Activated T-cell treated with anti-CD3 and anti-CD28 coated beads for 4 hours (primary cell): ENCODE measurements around the gene DENND4A.

ENCODE experiments used
- DNase-seq: peaks from one replicate; pipeline ENCODE4 v3.0.0-alpha.2; 2020

DENND4A gene

GRCh38 chr15:65659502-65660052 is 132.5 kb downstream of the DENND4A start:
- DNase-seq, result no peak

GRCh38 chr15:65655457-65655856 is 136.6 kb downstream of the DENND4A start:
- DNase-seq, result no peak

- DNase-seq, result no peak
Measured at GRCh38 chr15:65655026-65655425, 137.1 kb downstream of the DENND4A start.

- DNase-seq, result no peak
Measured at GRCh38 chr15:65653801-65654521, 138.1 kb downstream of the DENND4A start.

GRCh38 chr15:65653341-65653740 is 138.8 kb downstream of the DENND4A start:
- no peak for DNase-seq

- no peak for DNase-seq
Measured at GRCh38 chr15:65651831-65652749, 140.0 kb downstream of the DENND4A start.

GRCh38 chr15:65651042-65651322 is 141.1 kb downstream of the DENND4A start:
- DNase-seq, result no peak

- no peak for DNase-seq
Measured at GRCh38 chr15:65650312-65651041, 141.6 kb downstream of the DENND4A start.

GRCh38 chr15:65646486-65646885 is 145.6 kb downstream of the DENND4A start:
- no peak for DNase-seq

GRCh38 chr15:65645392-65645791 is 146.7 kb downstream of the DENND4A start:
- no peak for DNase-seq

GRCh38 chr15:65644282-65644681 is 147.8 kb downstream of the DENND4A start:
- DNase-seq, result no peak

- no peak for DNase-seq
Measured at GRCh38 chr15:65642594-65642993, 149.5 kb downstream of the DENND4A start.

- DNase-seq, result no peak
Measured at GRCh38 chr15:65641768-65642475, 150.2 kb downstream of the DENND4A start.

- DNase-seq, result no peak
Measured at GRCh38 chr15:65639509-65639908, 152.6 kb downstream of the DENND4A start.

GRCh38 chr15:65638681-65639089 is 153.4 kb downstream of the DENND4A start:
- DNase-seq, result peak; percentile 15

- DNase-seq, result no peak
Measured at GRCh38 chr15:65638109-65638508, 154.0 kb downstream of the DENND4A start.

GRCh38 chr15:65634356-65634755 is 157.7 kb downstream of the DENND4A start:
- DNase-seq, result no peak

GRCh38 chr15:65633752-65634151 is 158.3 kb downstream of the DENND4A start:
- no peak for DNase-seq

GRCh38 chr15:65632780-65633375 is 159.2 kb downstream of the DENND4A start:
- no peak for DNase-seq

GRCh38 chr15:65631503-65631902 is 160.6 kb downstream of the DENND4A start:
- no peak for DNase-seq

GRCh38 chr15:65630760-65631159 is 161.3 kb downstream of the DENND4A start:
- no peak for DNase-seq

- DNase-seq, result no peak
Measured at GRCh38 chr15:65629548-65629947, 162.5 kb downstream of the DENND4A start.
